ENCODE measurements around the gene FGD5.

- TF ChIP-seq CTCF (IDR thresholded peaks at IDR 0.05) (peak in 1 of 7 experiments; percentile 11), EP300 (IDR thresholded peaks at IDR 0.05) (no peak)
Observed at GRCh38 chr3:14863333-14864100, 44.8 kb downstream of the FGD5 start.

Data from stomach (tissue), 4 donors.